SKM-1 treated with dmso at 0.1 percent for 144 hours (cell line): Measurements from ENCODE around the gene PAXX.

Experiments
- DNase-seq: peaks from one replicate; lab custom pipeline; 2025; ENCODE audit not compliant: unreplicated experiment; lab: John Stamatoyannopoulos, UW

PAXX gene

GRCh38 chr9:136952876-136953770 lies 39.1 kb upstream of the PAXX start:
- DNase-seq: no peak

GRCh38 chr9:136953771-136954269 lies 38.4 kb upstream of the PAXX start:
- DNase-seq: no peak

GRCh38 chr9:136954270-136955083 lies 37.7 kb upstream of the PAXX start:
- no peak for DNase-seq

GRCh38 chr9:136955202-136955942 lies 36.9 kb upstream of the PAXX start:
- DNase-seq: no peak

- no peak for DNase-seq
Observed at GRCh38 chr9:136955943-136956335, 36.3 kb upstream of the PAXX start.

GRCh38 chr9:136956604-136957003 lies 35.6 kb upstream of the PAXX start:
- no peak for DNase-seq

- DNase-seq: no peak
Observed at GRCh38 chr9:136957461-136957860, 34.8 kb upstream of the PAXX start.

GRCh38 chr9:136957901-136958300 lies 34.3 kb upstream of the PAXX start:
- DNase-seq: no peak

GRCh38 chr9:136958473-136958872 lies 33.7 kb upstream of the PAXX start:
- DNase-seq: no peak

- no peak for DNase-seq
Observed at GRCh38 chr9:136958898-136959850, 33.0 kb upstream of the PAXX start.

GRCh38 chr9:136960212-136960937 lies 31.8 kb upstream of the PAXX start:
- no peak for DNase-seq

GRCh38 chr9:136960938-136961275 lies 31.3 kb upstream of the PAXX start:
- no peak for DNase-seq

- no peak for DNase-seq
Observed at GRCh38 chr9:136961279-136962065, 30.8 kb upstream of the PAXX start.

- DNase-seq: no peak
Observed at GRCh38 chr9:136962163-136962562, 30.1 kb upstream of the PAXX start.

- DNase-seq: no peak
Observed at GRCh38 chr9:136962701-136963248, 29.4 kb upstream of the PAXX start.

- DNase-seq: no peak
Observed at GRCh38 chr9:136963341-136963740, 28.9 kb upstream of the PAXX start.

GRCh38 chr9:136963751-136964150 lies 28.5 kb upstream of the PAXX start:
- no peak for DNase-seq

GRCh38 chr9:136964171-136964689 lies 28.0 kb upstream of the PAXX start:
- no peak for DNase-seq
